ENCODE results near the gene CALR. TPM values are rescaled to one million over a fixed set of nuclear protein-coding genes. Genes with fewer than 3 reads are reported as not detected.

Gene CALR
- total and polyA plus RNA-seq, 2 donors (not counting 1 experiment from before 2014, with no cell fraction given) = 1,447 to 2,757 TPM

- peaks cover 2% of the 10 kb centered on the region for H4K20me1 ChIP-seq (ENCODE audit: control insufficient read depth, extremely low read depth, insufficient read depth, low read length)
- peak overlapping the region; percentile 89 for H3K4me2 ChIP-seq (ENCODE audit: extremely low read depth, insufficient read depth, low read length)
- H3K4me1 ChIP-seq (ENCODE audit: control insufficient read depth, extremely low read depth, insufficient read depth, low read length) = peaks cover 22% of the 10 kb centered on the region
- peak overlapping the region; percentile 29 for H3K27ac ChIP-seq (ENCODE audit: insufficient read depth, low read length)
- no peaks in the 10 kb centered on the region for H3K9me3 ChIP-seq (ENCODE audit: control insufficient read depth, insufficient read depth, low read depth, low read length)
- H3K4me3 ChIP-seq (replicated peaks in 1 of 4; ENCODE audit: control extremely low read depth in 1 of 4, insufficient read depth in 1 of 4, low read depth in 3 of 4, low read length in 4 of 4) = peak overlapping the region; percentile 94 to 99 (median 98)
- TF ChIP-seq EZH2 (IDR thresholded peaks at IDR 0.05; ENCODE audit: low read length, missing control alignments) (no peak), CTCF (conservative IDR thresholded peaks at IDR 0.05 in 1 of 2, IDR thresholded peaks at IDR 0.05 in 1 of 2; ENCODE audit: low read depth in 1 of 2, low read length in 2 of 2) (no peak)
- H3K9ac ChIP-seq (ENCODE audit: insufficient read depth, low read length) = peak overlapping the region; percentile 33
- peaks cover 46% of the 10 kb centered on the region for H3K79me2 ChIP-seq (ENCODE audit: control insufficient read depth, insufficient read depth, low read length)
- no peak overlapping the region for H2AFZ ChIP-seq (ENCODE audit: low read length)
- peaks cover 32% of the 10 kb centered on the region for H3K36me3 ChIP-seq (ENCODE audit: control insufficient read depth, insufficient read depth, low read length)
- H3K27me3 ChIP-seq (ENCODE audit: control insufficient read depth, insufficient read depth, low read length) = no peaks in the 10 kb centered on the region
- DNase-seq (ENCODE audit: low read depth in 2 of 2) = no peak
Observed at GRCh38 chr19:12939975-12940423, 1.6 kb downstream of the CALR start.

- H3K4me3 ChIP-seq (replicated peaks in 1 of 4; ENCODE audit: control extremely low read depth in 1 of 4, insufficient read depth in 1 of 4, low read depth in 3 of 4, low read length in 4 of 4) = peak overlapping the region in 3 of 4 experiments; percentile 94 to 99 (median 98)
- no peaks in the 10 kb centered on the region for H3K27me3 ChIP-seq (ENCODE audit: control insufficient read depth, insufficient read depth, low read length)
- no peaks in the 10 kb centered on the region for H3K9me3 ChIP-seq (ENCODE audit: control insufficient read depth, insufficient read depth, low read depth, low read length)
- H3K79me2 ChIP-seq (ENCODE audit: control insufficient read depth, insufficient read depth, low read length) = peaks cover 46% of the 10 kb centered on the region
- peak overlapping the region; percentile 89 for H3K4me2 ChIP-seq (ENCODE audit: extremely low read depth, insufficient read depth, low read length)
- no peak for DNase-seq (ENCODE audit: low read depth in 2 of 2)
- H3K9ac ChIP-seq (ENCODE audit: insufficient read depth, low read length) = no peak overlapping the region
- peaks cover 2% of the 10 kb centered on the region for H4K20me1 ChIP-seq (ENCODE audit: control insufficient read depth, extremely low read depth, insufficient read depth, low read length)
- H3K27ac ChIP-seq (ENCODE audit: insufficient read depth, low read length) = peak overlapping the region; percentile 29
- no peak overlapping the region for H2AFZ ChIP-seq (ENCODE audit: low read length)
- H3K4me1 ChIP-seq (ENCODE audit: control insufficient read depth, extremely low read depth, insufficient read depth, low read length) = peaks cover 22% of the 10 kb centered on the region
- H3K36me3 ChIP-seq (ENCODE audit: control insufficient read depth, insufficient read depth, low read length) = peaks cover 32% of the 10 kb centered on the region
- no peak for TF ChIP-seq EZH2 (IDR thresholded peaks at IDR 0.05; ENCODE audit: low read length, missing control alignments)
- no peak for TF ChIP-seq CTCF (conservative IDR thresholded peaks at IDR 0.05 in 1 of 2, IDR thresholded peaks at IDR 0.05 in 1 of 2; ENCODE audit: low read depth in 1 of 2, low read length in 2 of 2)
Observed at GRCh38 chr19:12940897-12941296, 2.5 kb downstream of the CALR start.

- no peak overlapping the region for H3K4me3 ChIP-seq (replicated peaks in 1 of 4; ENCODE audit: control extremely low read depth in 1 of 4, insufficient read depth in 1 of 4, low read depth in 3 of 4, low read length in 4 of 4)
- H3K9ac ChIP-seq (ENCODE audit: insufficient read depth, low read length) = no peak overlapping the region
- peak overlapping the region; percentile 6 for H3K4me2 ChIP-seq (ENCODE audit: extremely low read depth, insufficient read depth, low read length)
- no peak for DNase-seq (ENCODE audit: low read depth in 2 of 2)
- H4K20me1 ChIP-seq (ENCODE audit: control insufficient read depth, extremely low read depth, insufficient read depth, low read length) = peaks cover 2% of the 10 kb centered on the region
- H3K4me1 ChIP-seq (ENCODE audit: control insufficient read depth, extremely low read depth, insufficient read depth, low read length) = peaks cover 23% of the 10 kb centered on the region
- no peaks in the 10 kb centered on the region for H3K27me3 ChIP-seq (ENCODE audit: control insufficient read depth, insufficient read depth, low read length)
- TF ChIP-seq EZH2 (IDR thresholded peaks at IDR 0.05; ENCODE audit: low read length, missing control alignments) = no peak
- TF ChIP-seq CTCF (conservative IDR thresholded peaks at IDR 0.05 in 1 of 2, IDR thresholded peaks at IDR 0.05 in 1 of 2; ENCODE audit: low read depth in 1 of 2, low read length in 2 of 2) = no peak
- peaks cover 40% of the 10 kb centered on the region for H3K36me3 ChIP-seq (ENCODE audit: control insufficient read depth, insufficient read depth, low read length)
- H2AFZ ChIP-seq (ENCODE audit: low read length) = no peak overlapping the region
- H3K27ac ChIP-seq (ENCODE audit: insufficient read depth, low read length) = peak overlapping the region; percentile 0
- H3K79me2 ChIP-seq (ENCODE audit: control insufficient read depth, insufficient read depth, low read length) = peaks cover 70% of the 10 kb centered on the region
- H3K9me3 ChIP-seq (ENCODE audit: control insufficient read depth, insufficient read depth, low read depth, low read length) = no peaks in the 10 kb centered on the region
Observed at GRCh38 chr19:12943437-12944044, 5.1 kb downstream of the CALR start.

Data from fibroblast of lung (primary cell).